ENCODE measurements around the gene SURF4.

DNA sequence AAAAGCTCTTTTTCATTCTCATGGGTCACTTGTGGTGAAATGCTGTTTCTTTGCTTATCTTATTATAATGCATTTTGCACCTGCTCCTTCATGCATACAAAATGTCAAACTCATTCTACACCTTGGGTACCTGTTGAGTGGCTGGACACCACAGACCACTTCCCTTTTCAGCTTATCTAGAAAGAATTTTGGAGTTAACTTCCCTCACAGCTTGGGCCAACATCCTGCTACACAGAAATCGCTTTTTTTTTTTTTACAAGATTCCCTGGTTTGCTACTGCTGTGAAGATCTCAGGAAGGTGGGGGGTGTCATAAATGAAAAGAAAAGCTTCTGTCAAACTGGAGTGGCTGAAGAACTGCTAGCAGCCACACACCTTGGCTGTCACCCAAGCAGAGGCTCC lies 39.3 kb upstream of the SURF4 start:
- TF ChIP-seq, protein P1, sequence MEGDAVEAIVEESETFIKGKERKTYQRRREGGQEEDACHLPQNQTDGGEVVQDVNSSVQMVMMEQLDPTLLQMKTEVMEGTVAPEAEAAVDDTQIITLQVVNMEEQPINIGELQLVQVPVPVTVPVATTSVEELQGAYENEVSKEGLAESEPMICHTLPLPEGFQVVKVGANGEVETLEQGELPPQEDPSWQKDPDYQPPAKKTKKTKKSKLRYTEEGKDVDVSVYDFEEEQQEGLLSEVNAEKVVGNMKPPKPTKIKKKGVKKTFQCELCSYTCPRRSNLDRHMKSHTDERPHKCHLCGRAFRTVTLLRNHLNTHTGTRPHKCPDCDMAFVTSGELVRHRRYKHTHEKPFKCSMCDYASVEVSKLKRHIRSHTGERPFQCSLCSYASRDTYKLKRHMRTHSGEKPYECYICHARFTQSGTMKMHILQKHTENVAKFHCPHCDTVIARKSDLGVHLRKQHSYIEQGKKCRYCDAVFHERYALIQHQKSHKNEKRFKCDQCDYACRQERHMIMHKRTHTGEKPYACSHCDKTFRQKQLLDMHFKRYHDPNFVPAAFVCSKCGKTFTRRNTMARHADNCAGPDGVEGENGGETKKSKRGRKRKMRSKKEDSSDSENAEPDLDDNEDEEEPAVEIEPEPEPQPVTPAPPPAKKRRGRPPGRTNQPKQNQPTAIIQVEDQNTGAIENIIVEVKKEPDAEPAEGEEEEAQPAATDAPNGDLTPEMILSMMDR (IDR thresholded peaks at IDR 0.05; ENCODE audit: borderline replicate concordance, extremely low read depth, low read length, poor library complexity, severe bottlenecking), result no peak
- no peak for TF ChIP-seq EZH2 (IDR thresholded peaks at IDR 0.05; ENCODE audit: borderline replicate concordance, low read depth, low read length, severe bottlenecking)
